Measurements from ENCODE around the gene TEPSIN. TPM values are rescaled to one million over a fixed set of nuclear protein-coding genes. Genes with fewer than 3 reads are reported as not detected.
A peak's percentile ranks its signal among the peaks of the same experiment; 100 is the strongest.

Gene TEPSIN
- total and polyA plus RNA-seq, 2 of the 13 experiments (the other 11 are each of a cell fraction or from before 2014, with no cell fraction given) = 16.1 to 18.8 TPM

GRCh38 chr17:81238815-81239713 lies at the start of gene TEPSIN, which contains the start of gene NDUFAF8 (continued):
- TF ChIP-seq ZNF687 (CRISPR knock-in tag; IDR thresholded peaks at IDR 0.05) (peak; percentile 71), U2AF1 (optimal IDR thresholded peaks at IDR 0.05; ENCODE audit: low read depth, low read length) (no peak), ZNF468 (CRISPR knock-in tag; IDR thresholded peaks at IDR 0.05) (peak; percentile 80; the same call in 1 of the 2 replicates), ZNF792 (CRISPR knock-in tag; IDR thresholded peaks at IDR 0.05) (0 out of 2 replicates have a peak, but pooled peaks have one; percentile 17), ZNF530 (CRISPR knock-in tag; IDR thresholded peaks at IDR 0.05; ENCODE audit: low read depth) (0 out of 2 replicates have a peak, but pooled peaks have one; percentile 56), ELF3 (CRISPR knock-in tag; IDR thresholded peaks at IDR 0.05) (peak; percentile 26; the same call in 1 of the 2 replicates), TCF7L2 (IDR thresholded peaks at IDR 0.05; ENCODE audit: low read depth, low read length) (no peak), BRCA1 (CRISPR knock-in tag; IDR thresholded peaks at IDR 0.05) (no peak), GPBP1L1 (CRISPR knock-in tag; IDR thresholded peaks at IDR 0.05) (no peak), BRF2 (CRISPR knock-in tag; IDR thresholded peaks at IDR 0.05) (no peak), JARID2 (CRISPR knock-in tag; IDR thresholded peaks at IDR 0.05; ENCODE audit: insufficient replicate concordance) (no peak), MNT (IDR thresholded peaks at IDR 0.05) (peak; percentile 47; the same call in 1 of the 2 replicates), RNF2 (conservative IDR thresholded peaks at IDR 0.05; ENCODE audit: low read depth) (no peak; the same call in 1 of the 2 replicates), POLR2A (IDR thresholded peaks at IDR 0.05; ENCODE audit: insufficient read depth in 1 of 2, low read depth in 2 of 2, low read length in 2 of 2) (peak; percentile 61 to 85)
- TF ChIP-seq, protein P1, sequence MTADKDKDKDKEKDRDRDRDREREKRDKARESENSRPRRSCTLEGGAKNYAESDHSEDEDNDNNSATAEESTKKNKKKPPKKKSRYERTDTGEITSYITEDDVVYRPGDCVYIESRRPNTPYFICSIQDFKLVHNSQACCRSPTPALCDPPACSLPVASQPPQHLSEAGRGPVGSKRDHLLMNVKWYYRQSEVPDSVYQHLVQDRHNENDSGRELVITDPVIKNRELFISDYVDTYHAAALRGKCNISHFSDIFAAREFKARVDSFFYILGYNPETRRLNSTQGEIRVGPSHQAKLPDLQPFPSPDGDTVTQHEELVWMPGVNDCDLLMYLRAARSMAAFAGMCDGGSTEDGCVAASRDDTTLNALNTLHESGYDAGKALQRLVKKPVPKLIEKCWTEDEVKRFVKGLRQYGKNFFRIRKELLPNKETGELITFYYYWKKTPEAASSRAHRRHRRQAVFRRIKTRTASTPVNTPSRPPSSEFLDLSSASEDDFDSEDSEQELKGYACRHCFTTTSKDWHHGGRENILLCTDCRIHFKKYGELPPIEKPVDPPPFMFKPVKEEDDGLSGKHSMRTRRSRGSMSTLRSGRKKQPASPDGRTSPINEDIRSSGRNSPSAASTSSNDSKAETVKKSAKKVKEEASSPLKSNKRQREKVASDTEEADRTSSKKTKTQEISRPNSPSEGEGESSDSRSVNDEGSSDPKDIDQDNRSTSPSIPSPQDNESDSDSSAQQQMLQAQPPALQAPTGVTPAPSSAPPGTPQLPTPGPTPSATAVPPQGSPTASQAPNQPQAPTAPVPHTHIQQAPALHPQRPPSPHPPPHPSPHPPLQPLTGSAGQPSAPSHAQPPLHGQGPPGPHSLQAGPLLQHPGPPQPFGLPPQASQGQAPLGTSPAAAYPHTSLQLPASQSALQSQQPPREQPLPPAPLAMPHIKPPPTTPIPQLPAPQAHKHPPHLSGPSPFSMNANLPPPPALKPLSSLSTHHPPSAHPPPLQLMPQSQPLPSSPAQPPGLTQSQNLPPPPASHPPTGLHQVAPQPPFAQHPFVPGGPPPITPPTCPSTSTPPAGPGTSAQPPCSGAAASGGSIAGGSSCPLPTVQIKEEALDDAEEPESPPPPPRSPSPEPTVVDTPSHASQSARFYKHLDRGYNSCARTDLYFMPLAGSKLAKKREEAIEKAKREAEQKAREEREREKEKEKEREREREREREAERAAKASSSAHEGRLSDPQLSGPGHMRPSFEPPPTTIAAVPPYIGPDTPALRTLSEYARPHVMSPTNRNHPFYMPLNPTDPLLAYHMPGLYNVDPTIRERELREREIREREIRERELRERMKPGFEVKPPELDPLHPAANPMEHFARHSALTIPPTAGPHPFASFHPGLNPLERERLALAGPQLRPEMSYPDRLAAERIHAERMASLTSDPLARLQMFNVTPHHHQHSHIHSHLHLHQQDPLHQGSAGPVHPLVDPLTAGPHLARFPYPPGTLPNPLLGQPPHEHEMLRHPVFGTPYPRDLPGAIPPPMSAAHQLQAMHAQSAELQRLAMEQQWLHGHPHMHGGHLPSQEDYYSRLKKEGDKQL (CRISPR knock-in tag; IDR thresholded peaks at IDR 0.05; ENCODE audit: low read depth) = 0 out of 2 replicates have a peak, but pooled peaks have one; percentile 15
